SU-DHL-6 (cell line): Measurements from ENCODE around the gene ARPC1A.
A peak's percentile ranks its signal among the peaks of the same experiment; 100 is the strongest.

Experiments used
- H2AFZ ChIP-seq: fragments of 200-600 bp; sonication (generic); 2 replicates; pipeline ENCODE4 v1.6.1; 2014; ENCODE audit warnings: low read depth, mild to moderate bottlenecking, moderate library complexity, mixed read lengths, antibody characterized with exemption, low read length; ENCODE audit not compliant: severe bottlenecking
- H3F3A ChIP-seq: fragments of 200-600 bp; shearing (Covaris generic); 2 replicates; pipeline ENCODE4 v1.6.0; 2016; ENCODE audit warnings: antibody characterized with exemption, mild to moderate bottlenecking; ENCODE audit not compliant: insufficient read depth
- H3K27ac ChIP-seq: fragments of 200-600 bp; sonication (generic); 2 replicates; pipeline ENCODE4 v1.5.1; 2016; ENCODE audit warnings: low read depth, mild to moderate bottlenecking, low read length, moderate library complexity, mixed read lengths
- H3K27me3 ChIP-seq: fragments of 200-600 bp; sonication (generic), shearing (Covaris generic); 2 replicates; pipeline ENCODE4 v1.6.0; 2014; ENCODE audit warnings: mild to moderate bottlenecking, low read length
- H3K36me3 ChIP-seq: fragments of 200-600 bp; sonication (generic); 2 replicates; pipeline ENCODE4 v1.6.1; 2014; ENCODE audit warnings: mild to moderate bottlenecking, low read length, mixed read lengths
- H3K4me2 ChIP-seq: fragments of 300-600, 200-600 bp; shearing (Covaris generic), sonication (generic); 2 replicates; pipeline ENCODE4 v1.6.0; 2014; ENCODE audit warnings: low read length, low read depth, mild to moderate bottlenecking; ENCODE audit not compliant: poor library complexity, severe bottlenecking
- H3K4me3 ChIP-seq: fragments of 200-600 bp; sonication (generic); 2 replicates; pipeline ENCODE4 v1.5.1; 2014; ENCODE audit warnings: antibody characterized with exemption, low read length, mild to moderate bottlenecking, mixed read lengths; ENCODE audit not compliant: insufficient read depth, poor library complexity, severe bottlenecking
- H3K79me2 ChIP-seq: fragments of 200-600 bp; sonication (generic); 2 replicates; pipeline ENCODE4 v1.6.1; 2014; ENCODE audit warnings: mild to moderate bottlenecking, low read length, moderate library complexity; ENCODE audit not compliant: insufficient read depth
- H3K9ac ChIP-seq: fragments of 200-600 bp; sonication (generic); 2 replicates; pipeline ENCODE4 v1.7.0; 2014; ENCODE audit warnings: mild to moderate bottlenecking, low read length
- H3K9me2 ChIP-seq: fragments of 200-600 bp; sonication (generic); replicated peaks from 2 replicates; pipeline ENCODE4 v1.6.1; 2014; ENCODE audit warnings: low read length; ENCODE audit not compliant: insufficient read depth
- H3K9me3 ChIP-seq: fragments of 200-600 bp; sonication (generic); 2 replicates; pipeline ENCODE4 v1.6.1; 2014; ENCODE audit warnings: low read length, mixed read lengths; ENCODE audit not compliant: insufficient read depth
- H4K20me1 ChIP-seq: fragments of 200-600 bp; sonication (generic); 2 replicates; pipeline ENCODE4 v1.6.1; 2014; ENCODE audit warnings: low read depth, mild to moderate bottlenecking, antibody characterized with exemption, low read length, moderate library complexity, mixed read lengths
- EZH2phosphoT487 ChIP-seq: fragments of 200-600 bp; sonication (generic), shearing (Covaris generic); conservative IDR thresholded peaks from 2 replicates; pipeline ENCODE4 v1.6.1; 2018; ENCODE audit warnings: mild to moderate bottlenecking, antibody characterized with exemption, low read length, moderate library complexity, mixed read lengths
- TF ChIP-seq, protein P1 (sequence below): fragments of 200-600 bp; sonication (generic); IDR thresholded peaks from one replicate; pipeline ENCODE4 v1.5.1; 2017; ENCODE audit warnings: antibody characterized with exemption, mild to moderate bottlenecking, low read length, moderate library complexity; ENCODE audit not compliant: insufficient read depth, poor library complexity, severe bottlenecking

ARPC1A gene

DNA sequence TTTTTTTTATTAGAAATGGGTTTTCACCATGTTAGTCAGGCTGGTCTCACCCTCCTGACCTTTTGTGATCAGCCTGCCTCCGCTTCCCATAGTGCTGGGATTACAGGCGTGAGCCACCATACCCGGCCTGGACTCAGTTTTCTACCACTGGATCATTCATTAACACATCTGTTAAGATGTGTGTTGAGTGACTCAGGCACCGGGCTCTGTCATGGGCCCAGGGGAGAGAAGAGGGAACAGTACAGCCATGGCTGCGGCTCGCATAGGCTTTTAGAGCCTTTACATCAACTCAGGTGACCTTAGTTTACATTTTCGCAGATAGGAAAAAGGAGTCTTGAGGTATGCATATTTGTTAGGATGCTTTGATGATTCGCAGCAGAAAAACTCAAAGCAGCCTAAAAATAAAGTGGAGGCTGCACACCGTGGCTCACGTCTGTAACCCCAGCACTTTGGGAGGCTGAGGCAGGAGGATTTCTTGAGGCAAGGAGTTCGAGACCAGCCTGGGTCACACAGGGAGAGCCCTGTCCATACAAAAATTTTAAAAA, 45.8 kb downstream of the ARPC1A start:
- H3K9ac ChIP-seq: no peak overlapping the region
- no peak overlapping the region for H3K4me2 ChIP-seq

DNA sequence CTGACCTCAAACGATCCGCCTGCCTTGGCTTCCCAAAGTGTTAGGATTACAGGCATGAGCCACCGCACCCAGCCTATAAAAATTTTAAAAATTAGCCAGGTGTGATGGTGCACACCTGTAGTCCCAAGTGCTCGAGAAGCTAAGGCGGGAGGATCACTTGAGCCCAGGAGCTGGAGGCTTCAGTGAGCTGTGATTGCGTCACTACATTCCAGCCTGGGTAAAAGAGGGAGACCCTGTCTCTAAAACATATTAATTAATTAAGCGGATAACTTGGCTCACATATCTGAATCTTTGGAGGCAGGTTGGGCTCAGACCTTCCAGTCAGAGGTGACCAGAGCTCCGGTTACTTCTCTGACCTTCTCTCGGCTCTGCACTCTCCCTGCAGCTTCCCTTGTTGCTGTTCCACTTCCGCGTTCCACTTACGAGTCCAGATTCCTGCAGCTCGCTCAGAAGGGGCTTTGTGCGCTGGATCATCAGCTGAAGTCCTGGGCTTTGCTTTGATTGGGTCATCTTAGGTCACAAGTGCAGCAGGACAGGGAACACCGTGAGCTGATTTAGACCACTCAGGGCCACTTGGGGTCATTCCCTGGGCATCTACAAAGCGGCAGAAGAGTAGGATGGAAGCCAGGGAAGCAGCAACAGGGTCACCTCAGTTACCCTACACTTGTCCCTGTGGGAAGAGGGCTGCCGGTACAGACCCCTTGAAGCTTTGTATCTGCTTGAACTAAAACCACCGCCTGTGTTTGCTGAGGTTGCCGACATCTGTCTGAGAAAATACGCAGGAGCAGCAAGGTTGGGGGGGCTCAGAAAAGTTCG, 46.8 kb downstream of the ARPC1A start:
- no peak overlapping the region for H3K27ac ChIP-seq
- no peak overlapping the region for H3K9ac ChIP-seq
- H4K20me1 ChIP-seq: peaks cover 6% of the 10 kb centered on the region; the same call in 1 of the 2 replicates
- H3K9me3 ChIP-seq: no peaks in the 10 kb centered on the region
- no peak overlapping the region for H2AFZ ChIP-seq
- H3K9me2 ChIP-seq: no peaks in the 10 kb centered on the region
- TF ChIP-seq, protein P1, sequence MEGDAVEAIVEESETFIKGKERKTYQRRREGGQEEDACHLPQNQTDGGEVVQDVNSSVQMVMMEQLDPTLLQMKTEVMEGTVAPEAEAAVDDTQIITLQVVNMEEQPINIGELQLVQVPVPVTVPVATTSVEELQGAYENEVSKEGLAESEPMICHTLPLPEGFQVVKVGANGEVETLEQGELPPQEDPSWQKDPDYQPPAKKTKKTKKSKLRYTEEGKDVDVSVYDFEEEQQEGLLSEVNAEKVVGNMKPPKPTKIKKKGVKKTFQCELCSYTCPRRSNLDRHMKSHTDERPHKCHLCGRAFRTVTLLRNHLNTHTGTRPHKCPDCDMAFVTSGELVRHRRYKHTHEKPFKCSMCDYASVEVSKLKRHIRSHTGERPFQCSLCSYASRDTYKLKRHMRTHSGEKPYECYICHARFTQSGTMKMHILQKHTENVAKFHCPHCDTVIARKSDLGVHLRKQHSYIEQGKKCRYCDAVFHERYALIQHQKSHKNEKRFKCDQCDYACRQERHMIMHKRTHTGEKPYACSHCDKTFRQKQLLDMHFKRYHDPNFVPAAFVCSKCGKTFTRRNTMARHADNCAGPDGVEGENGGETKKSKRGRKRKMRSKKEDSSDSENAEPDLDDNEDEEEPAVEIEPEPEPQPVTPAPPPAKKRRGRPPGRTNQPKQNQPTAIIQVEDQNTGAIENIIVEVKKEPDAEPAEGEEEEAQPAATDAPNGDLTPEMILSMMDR: no peak
- no peak for TF ChIP-seq EZH2phosphoT487
- peaks cover 27% of the 10 kb centered on the region for H3K79me2 ChIP-seq
- no peak overlapping the region for H3K4me3 ChIP-seq
- H3K27me3 ChIP-seq: no peaks in the 10 kb centered on the region
- H3K4me2 ChIP-seq: no peak overlapping the region
- no peaks in the 10 kb centered on the region for H3K36me3 ChIP-seq
- peaks cover 5% of the 10 kb centered on the region for H3F3A ChIP-seq

More for the DNA sequence above, 45.8 kb downstream of the ARPC1A start:
- H4K20me1 ChIP-seq: peaks cover 6% of the 10 kb centered on the region; the same call in 1 of the 2 replicates
- H3F3A ChIP-seq: peaks cover 5% of the 10 kb centered on the region
- H3K27me3 ChIP-seq: no peaks in the 10 kb centered on the region
- H3K9me2 ChIP-seq: no peaks in the 10 kb centered on the region
- H3K27ac ChIP-seq: no peak overlapping the region
- no peak for TF ChIP-seq EZH2phosphoT487
- TF ChIP-seq, protein P1: no peak
- peaks cover 19% of the 10 kb centered on the region for H3K79me2 ChIP-seq
- H3K9me3 ChIP-seq: no peaks in the 10 kb centered on the region
- H2AFZ ChIP-seq: no peak overlapping the region
- 0 out of 2 replicates have a peak, but pooled peaks cover 4% of the 10 kb centered on the region for H3K36me3 ChIP-seq
- H3K4me3 ChIP-seq: no peak overlapping the region

DNA sequence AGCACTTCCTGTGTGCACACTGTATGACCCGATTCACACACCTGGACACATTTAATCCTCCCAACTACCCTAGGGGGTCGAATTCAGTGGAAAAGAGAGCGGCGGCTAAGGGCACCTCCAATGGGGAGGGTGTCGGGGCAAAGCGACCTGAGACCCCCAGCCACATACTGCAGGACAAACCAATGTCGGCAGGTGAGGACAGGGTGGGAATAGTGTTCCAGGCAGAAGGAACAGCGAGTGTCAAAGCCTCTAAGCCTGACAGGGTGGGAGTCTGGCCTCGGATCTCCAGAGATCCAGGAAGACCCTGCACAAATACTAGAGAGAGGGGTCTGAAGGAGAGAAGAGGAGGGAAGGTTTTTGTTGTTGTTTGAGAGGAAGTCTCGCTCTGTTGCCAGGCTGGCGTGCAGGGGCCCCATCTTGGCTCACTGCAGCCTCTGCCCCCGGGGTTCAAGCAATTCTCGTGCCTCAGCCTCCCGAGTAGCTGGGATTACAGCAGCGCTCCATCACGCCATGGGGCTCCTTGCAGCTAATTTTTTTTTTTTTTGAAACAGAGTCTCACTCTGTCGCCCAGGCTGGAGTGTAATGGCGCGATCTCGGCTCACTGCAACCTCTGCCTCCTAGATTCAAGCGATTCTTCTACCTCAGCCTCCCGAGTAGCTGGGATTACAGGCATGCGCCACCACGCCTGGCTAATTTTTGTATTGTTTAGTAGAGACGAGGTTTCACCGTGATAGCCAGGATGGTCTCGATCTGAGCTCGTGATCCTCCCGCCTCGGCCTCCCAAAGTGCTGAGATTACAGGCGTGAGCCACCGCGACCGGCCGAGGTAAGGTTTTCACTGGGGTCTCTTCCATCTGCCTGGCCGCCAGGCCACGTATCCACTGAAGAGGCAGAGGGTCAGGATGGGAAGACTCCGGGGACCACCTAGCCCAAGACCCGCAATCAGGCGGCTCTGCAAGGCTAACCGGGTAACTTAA, 47.7 kb downstream of the ARPC1A start:
- TF ChIP-seq, protein P1: no peak
- no peak for TF ChIP-seq EZH2phosphoT487

More for the DNA sequence above, 47.7 kb downstream of the ARPC1A start:
- H3K4me2 ChIP-seq: peak overlapping the region; percentile 63
- H3K79me2 ChIP-seq: peaks cover 36% of the 10 kb centered on the region
- H3K9ac ChIP-seq: peak overlapping the region; percentile 91
- peaks cover 6% of the 10 kb centered on the region; the same call in 1 of the 2 replicates for H4K20me1 ChIP-seq
- H3F3A ChIP-seq: peaks cover 12% of the 10 kb centered on the region
- H3K36me3 ChIP-seq: no peaks in the 10 kb centered on the region
- H3K4me3 ChIP-seq: peak overlapping the region; percentile 70
- no peaks in the 10 kb centered on the region for H3K27me3 ChIP-seq
- no peaks in the 10 kb centered on the region for H3K9me3 ChIP-seq
- no peaks in the 10 kb centered on the region for H3K9me2 ChIP-seq
- H2AFZ ChIP-seq: no peak overlapping the region
- H3K27ac ChIP-seq: 0 out of 2 replicates have a peak overlapping the region, but pooled peaks have one; percentile 82
